Ishikawa (cell line): ENCODE data around the gene TSPEAR.

Source experiments
- EGR1 ChIP-seq: IDR thresholded peaks from 2 replicates; pipeline ENCODE4 v1.6.1; 2012
- EP300 ChIP-seq: IDR thresholded peaks from 2 replicates; pipeline ENCODE4 v1.6.1; 2012; ENCODE audit warnings: borderline replicate concordance
- MAX ChIP-seq: IDR thresholded peaks from 2 replicates; pipeline ENCODE4 v1.6.1; 2012
- REST ChIP-seq: IDR thresholded peaks from 2 replicates; pipeline ENCODE4 v1.6.1; 2012; ENCODE audit warnings: low read depth, mild to moderate bottlenecking
- USF1 ChIP-seq: IDR thresholded peaks from 2 replicates; pipeline ENCODE4 v1.6.1; 2012
- ZBTB7A ChIP-seq: IDR thresholded peaks from 2 replicates; pipeline ENCODE4 v1.6.1; 2012; ENCODE audit warnings: low read depth

GRCh38 chr21:44708213-44708865, 3.0 kb downstream of the TSPEAR start:
- TF ChIP-seq MAX (no peak), ZBTB7A (no peak), EP300 (no peak), EGR1 (no peak), REST (no peak), USF1 (no peak)
